Dedifferentiated amniotic fluid mesenchymal stem cell (primary cell): ENCODE data around the gene OSBPL8.
A peak's percentile ranks its signal among the peaks of the same experiment; 100 is the strongest.

Experiments
- DNase-seq: peaks from one replicate; pipeline ENCODE4 v3.0.0-alpha.2; 2016; ENCODE audit errors: extremely low spot score

Gene OSBPL8

DNA sequence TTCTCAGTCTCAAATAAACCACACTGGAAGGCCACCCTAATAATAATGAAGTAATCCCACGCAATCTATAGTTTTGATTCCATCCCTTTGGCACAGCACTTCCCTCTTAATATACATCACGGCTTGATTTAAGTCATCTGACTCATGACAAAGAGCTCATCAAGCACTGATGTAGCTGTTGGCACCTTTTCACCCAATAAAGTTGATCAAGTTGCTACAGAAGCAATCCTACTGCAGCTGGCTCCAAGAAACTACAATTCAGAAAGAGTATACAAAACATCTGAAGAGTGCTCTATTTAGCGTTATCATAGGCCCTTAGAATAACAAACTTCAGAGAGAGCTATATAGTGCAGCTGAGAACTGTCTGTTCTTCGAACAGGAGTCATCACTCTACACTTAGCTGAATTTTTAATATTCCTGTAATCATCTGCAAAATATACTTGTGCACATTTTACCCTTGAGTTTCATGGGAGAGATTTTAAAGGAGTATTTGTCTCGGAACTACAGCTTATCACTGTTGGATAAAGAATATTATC is 94.9 kb downstream of the OSBPL8 start:
- DNase-seq, result no peak

DNA sequence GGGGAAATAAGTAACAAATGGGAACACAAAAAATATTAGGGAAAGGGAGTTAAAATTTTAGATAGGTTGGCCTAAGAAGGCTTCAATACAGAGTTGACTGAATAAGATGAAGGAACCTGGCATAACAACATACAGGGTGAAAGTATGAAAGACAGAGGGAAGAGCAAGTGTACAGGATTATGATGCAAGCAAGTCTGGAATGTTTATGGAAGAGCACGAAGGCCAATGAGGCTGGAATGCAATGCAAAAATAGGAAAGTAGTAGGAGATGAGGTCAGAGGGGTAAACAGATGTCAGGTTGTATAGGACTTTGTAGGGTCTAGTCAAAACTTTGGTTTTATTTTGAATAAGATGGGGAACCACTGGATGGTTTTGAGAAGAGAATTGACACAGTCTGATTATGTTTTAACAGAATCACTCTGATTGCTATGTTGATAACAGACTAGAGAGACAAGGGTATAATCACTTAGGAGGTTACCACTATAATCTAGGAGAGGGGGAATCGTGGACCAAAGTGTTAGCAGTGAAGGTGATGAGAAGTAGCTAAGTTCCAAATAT is 96.8 kb downstream of the OSBPL8 start:
- no peak for DNase-seq

DNA sequence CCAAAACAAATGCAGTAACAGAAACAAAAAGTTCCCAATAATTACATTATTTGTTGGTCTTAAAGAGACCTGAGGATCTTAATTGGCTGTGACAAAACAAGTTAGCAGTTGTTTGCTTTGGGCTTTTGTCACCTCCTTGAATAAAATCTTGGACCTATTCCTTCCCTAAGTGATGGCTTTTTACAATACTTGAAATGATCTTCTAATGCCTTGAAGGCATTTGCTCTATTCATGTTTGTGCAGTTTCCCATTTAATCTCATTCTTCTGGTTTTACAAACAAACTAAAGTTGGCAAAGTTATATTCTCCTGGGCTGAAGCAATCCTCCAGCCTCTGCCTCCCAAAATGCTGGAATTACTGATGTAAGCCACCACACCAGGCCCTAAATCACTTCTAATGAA is 98.8 kb downstream of the OSBPL8 start:
- no peak for DNase-seq

DNA sequence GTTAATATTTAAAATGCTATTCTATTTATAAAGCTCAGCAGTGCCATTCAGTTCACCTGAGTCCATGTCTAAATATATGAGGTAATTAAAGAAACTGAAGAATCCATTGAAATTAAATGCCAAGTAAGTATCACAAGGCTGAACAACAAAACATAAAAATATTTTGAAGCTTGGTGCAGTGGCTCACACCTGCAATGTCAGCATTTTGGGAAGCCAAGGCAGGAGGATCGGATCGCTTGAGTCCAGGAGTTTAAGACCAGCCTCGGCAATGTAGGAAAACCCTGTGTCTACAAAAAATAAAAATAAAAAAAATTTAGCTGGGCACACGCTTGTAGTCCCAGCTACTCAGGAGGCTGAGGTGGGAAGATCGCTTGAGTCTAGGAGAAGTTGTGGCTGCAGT is 101.8 kb downstream of the OSBPL8 start:
- DNase-seq, result no peak

DNA sequence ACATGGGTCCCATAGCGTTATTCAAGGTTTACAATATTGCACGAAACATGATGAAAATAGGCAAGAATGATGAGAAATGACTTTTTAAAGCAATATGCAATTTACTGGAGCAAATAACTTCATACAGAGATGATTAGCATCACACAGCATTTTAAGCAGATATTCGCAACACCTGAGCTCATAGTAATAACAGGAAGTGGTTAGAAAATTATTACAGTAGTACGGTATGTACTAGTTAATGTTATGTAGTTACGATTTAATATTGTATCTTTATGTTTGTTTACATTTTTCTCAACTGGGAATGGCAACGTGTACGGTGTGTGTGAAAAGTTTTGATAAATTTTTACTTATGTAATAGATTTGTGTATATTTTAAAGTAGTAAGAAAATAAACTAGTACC is 102.6 kb downstream of the OSBPL8 start:
- DNase-seq, result no peak

DNA sequence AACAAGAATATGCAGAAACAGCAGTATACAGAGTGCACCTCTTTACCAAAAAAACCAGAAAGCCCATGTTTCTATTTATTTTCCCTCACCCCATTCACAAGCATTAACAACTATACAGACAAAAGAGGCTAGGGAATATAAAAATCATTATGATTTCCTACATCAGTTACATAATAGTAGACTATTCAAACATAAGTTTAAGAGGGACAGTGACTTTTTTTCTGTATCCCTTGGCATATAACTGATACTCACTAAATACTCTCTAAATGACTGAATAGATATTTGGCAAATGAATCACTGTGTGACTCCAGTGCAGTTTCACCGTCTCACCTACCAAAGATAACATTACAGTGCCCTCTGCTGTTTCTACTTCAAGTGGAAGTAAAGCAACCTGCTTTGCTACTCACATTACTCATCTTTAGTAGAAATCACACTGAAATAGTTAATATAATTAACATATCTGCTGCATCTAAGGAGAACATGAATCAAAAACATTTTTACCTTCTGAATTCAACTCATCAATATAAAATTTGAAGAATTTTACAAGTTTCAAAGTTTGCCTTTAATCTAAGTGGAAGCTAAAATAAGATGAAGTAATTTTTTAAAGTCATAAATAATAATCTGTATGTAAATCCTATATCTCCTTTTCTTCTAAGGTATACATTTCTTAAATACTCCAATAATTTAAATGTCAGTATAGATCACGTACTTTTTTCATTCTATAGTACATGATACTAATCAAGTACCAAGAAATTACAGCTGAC is 103.8 kb downstream of the OSBPL8 start:
- peak; percentile 86 for DNase-seq

DNA sequence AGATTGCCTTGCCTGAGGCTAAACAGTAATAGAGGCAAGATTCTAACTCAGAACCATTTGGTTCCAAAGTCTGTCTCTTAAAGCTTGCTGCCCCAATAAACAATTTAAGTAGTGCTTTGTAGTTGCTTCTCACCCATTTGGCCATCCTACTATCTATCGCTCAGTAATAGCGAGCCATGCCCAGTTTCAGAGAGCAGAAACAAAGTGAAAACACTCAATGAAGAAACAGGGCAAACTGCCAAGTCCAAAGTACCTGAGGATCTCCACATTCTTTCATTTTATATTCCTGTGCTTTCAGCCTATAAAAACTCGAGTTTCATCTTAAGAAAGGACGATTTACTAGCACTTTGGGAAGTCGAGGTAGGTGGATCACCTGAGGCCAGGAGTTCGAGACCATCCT is 108.0 kb downstream of the OSBPL8 start:
- DNase-seq, result no peak

DNA sequence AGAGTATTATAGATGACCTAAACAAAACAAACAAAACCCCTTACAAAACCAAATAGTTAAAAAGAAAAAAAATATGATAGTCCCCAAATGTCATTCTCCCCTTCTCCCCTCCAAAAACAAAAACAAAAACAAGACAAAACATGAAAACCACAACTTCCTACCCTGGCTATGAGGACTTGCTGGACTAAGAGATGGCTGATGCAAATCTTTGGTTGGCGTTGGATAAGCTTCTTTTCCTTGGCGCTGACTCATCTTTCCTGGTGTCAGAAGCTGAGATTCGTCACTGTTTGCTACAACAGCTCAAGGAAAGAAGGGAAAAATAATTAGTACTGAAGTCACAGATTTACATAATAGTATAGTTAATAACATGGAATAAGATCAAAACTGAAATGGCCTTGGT is 108.9 kb downstream of the OSBPL8 start:
- DNase-seq, result no peak

DNA sequence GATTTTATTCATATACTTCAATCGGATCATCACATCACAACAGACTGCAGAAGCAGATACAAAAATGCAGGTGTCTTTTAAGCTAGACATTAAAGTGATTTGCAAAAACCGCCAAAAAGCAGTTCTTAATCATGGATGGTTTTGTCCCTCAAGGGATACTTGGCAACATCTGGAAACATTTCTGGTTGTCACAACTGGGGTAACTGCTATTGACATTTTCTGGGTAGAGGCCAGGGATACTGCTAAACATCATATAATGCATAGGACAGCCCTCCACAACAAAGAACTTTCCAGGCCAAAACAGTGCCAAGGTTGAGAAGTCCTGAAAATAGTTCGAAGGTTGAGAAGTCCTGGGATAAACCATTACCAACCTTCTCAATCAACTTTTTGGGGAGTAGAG is 109.6 kb downstream of the OSBPL8 start:
- DNase-seq, result no peak

DNA sequence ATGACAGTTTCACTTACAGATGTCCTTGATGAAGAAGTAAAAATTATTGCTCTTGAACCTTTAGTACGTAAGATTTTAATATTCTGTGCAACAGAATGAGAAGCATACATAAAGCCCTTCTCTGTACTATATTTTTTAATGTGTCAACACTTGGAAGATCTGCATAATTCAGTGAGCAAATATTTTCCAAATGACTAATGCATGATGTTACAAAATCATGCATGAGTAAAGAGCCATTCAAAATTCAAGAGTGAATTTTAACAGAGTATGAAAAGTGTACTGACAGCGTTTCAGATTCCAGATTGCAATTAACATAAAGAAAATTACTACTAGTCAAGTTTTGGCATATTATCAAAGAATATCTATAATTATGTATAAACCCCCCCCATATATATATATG is 110.0 kb downstream of the OSBPL8 start:
- DNase-seq, result no peak

DNA sequence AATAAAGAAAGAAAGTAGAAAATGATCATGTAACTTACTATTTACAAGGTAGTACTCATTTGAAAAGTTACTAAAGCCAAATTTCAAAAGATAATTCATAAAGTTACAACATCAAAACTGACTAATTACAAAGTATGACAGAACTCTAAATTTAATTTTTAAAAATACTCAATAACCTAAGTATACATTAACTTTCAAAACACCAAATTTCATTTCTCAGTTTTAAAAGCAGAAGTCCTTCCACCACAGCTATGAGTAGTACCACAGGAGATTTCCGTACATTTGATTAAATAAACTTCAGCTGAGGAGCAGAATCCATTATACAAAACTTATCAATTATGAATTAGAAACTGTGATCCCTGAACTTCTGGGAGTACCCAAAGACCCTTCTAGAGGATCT is 110.6 kb downstream of the OSBPL8 start:
- no peak for DNase-seq

DNA sequence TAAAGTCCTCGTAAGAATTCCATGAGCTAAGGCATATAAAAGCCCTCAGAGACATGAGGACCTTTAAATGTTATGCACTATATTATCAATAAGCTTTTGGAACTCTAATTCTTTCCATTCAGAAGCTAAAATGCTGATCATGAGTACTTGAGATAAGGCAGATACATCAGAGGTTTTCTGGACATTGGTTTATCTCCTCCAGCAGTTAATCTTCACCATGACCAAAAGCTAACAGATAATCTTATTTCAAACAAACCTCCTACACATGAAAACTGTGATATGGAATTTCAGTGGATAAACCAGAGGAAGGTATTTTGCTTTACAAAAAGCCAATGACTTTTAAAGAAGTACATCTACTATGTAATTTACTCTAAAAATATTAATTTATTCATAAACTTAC is 113.5 kb downstream of the OSBPL8 start:
- no peak for DNase-seq

DNA sequence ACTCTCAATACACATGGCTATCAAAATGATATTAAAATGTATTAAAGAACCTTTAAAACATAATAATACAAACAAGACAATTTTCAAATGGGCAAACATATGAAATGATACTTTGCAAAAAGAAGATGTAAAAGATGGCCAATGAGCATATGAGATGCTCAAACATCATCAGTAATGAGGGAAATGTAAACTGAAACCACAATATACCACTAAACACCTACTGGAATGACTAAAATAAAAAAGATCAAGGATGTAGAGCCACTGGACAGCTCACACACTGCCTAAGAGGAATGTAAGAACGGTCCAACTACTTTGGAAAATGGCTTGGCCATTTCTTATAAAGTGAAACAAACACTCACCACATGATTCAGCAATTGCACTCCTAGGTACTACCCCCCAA is 114.1 kb downstream of the OSBPL8 start:
- DNase-seq, result no peak

DNA sequence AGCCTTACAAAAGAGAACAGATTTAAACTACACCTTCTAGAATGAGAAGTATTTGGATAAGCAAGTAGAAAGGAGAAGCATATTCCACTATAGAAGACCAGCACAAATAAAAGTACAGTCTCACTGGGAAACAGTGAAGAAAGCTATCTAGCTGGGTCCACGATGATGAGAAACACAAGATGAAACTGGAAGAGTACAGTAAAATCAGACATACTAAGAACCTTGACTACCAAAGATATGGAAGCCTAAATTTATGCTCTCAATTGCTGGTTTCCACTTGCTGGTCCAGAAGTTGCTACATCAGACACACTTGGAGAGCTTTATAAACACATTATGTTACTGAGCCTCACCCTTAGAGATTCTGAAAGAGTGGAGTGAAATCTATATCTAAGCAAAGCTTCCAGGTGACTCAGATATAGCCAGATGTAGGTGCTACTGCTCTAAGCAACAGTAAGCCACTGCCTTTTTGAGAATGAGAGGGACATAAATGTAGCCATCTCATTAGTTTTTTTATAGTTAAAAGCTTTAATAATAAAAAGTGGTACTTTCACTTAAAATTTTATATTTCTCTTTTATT is 115.1 kb downstream of the OSBPL8 start:
- DNase-seq, result no peak

DNA sequence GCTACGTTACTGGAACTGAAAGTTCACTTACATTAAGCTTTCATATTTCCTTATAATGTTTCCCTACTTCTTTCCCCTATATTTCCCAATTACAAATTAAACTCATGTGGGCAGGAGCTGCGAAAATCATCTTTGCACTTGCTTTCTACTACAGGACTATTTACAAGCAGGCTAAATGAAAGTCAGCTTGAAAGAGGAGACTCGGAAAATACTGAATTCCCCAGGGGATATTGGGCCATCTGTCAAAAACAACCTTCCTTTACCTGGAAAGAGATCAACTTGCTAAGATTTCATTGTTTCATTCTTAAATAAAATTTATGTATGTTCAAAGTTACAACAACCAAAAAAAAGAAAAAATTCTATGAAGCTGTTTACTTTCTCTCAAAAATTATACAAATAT is 118.6 kb downstream of the OSBPL8 start:
- no peak for DNase-seq

DNA sequence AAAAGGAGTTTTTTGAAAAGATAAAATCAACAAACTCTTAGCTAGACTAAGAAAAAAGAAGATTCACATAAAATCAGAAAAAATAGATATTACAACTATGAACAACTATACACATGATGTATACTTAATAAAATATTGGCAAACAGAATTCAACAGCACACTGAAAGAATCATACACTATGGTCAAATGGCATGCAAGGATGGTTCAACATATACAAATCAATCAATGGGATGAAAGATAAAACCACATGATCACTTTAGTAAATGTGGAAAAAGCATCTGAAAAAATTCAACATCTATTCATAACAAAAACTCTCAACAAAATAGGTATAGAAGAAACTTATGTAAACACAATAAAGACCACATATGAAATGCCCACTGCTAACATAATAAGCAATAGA is 126.8 kb downstream of the OSBPL8 start:
- no peak for DNase-seq

DNA sequence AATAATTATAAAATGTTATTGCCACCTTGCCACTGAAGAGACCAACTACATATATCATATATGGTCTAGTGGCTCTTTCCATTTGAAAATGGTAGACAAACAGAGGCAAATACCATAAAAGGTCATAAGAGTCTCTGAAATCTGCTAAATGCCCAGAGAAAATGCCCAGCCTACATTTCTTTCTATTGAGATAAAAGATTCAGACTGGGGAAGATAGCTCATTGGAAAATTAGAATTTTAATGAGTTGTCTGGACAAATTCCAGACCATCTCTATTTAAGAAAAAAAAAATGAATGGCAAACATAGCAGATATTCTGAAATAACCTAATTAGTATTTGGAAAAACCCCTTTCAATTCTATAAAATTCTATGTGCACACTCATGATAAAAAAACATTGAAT is 131.5 kb downstream of the OSBPL8 start:
- no peak for DNase-seq

DNA sequence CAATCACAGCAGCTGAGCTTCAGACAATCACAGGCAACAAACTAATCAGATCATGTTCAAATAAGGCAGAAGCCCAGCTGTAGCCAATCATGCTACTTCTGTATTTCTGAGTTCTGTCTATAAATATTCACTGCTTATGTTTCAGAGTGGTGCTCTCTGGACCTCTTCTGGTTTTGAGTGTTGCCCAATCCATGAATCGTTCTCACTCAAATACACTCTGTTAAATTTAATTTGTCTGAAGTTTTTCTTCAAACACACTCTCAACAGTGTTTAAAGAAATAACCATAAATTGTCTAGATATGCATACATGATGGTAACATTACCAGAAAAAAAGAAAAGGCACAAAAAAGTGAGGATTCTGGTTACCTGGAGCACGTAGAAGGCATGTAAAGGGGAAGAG is 133.4 kb downstream of the OSBPL8 start:
- no peak for DNase-seq

DNA sequence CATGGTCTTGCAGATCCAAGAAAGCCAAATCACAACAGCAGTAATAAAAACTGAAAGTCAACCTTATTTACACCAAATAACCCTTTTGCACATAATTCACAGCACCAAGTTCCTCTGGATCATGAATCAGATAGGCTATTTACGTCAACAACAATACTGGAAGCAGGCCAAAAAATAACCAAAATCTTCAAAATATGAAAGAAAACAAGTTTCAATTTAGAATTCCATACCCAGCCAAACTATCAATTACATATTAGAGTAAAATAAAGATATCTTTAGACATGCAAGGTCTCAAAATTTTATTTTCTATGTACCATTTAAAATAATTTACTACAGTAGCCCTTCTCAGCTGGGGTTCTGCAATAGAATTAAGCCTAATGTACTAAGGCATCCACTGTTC is 134.6 kb downstream of the OSBPL8 start:
- DNase-seq, result no peak

DNA sequence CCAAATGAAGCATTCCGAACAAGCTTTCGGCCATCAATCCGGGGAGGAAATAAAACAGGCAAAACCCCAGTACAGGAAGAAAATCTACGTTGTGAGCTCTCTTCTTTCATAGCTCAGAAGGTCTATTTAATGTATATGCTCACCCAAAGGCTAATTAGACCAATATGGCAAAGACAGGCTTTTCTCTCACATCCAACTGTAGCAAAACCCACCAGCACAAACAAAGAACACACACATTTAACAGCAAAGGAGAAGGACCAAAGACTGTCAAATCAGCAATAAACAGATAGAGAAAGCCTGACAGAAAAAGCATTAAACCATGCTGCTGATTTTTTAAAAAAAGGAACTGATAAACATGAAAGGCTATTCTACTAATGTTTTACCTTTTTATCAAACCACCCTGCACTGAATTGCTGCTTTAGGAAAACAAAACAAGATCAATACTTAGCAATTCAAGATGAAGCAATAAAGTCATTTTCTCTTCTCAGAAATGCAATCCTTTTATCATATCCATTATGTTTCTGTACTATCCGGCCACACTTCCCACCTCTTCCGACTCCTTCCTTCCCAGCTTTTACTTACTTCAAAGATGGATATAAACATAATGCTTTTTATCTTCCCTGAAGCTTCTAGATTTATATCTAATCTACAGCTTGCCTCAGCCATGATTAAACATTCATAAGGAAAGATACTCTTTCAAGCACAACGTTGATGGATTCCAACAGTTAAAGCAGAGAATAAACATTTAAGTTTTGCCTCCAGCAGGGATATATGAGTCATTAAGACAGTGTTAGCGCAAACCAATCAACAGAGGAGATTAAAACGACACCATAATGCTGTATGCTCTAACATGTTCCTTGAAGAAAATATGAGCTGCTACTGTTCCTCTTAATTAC is 136.8 kb downstream of the OSBPL8 start:
- DNase-seq, result no peak

DNA sequence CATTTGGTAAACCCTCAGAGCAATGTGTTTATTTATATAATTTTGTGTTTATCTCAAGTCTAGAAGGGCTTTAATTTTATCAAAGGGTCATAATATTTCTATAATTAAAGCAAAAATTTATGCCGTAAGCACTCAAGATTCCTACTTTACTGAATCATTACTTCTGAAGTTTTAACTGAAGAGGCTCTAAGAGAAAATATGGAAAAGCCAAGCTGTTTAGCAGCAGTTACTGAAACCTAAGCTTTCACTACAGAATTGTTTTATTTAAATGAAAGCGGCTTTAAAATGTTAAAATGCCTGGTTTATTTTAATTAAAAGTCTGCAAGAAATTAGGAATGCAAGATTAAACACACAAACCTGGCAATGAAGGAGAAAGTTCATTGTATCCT is 137.4 kb downstream of the OSBPL8 start:
- no peak for DNase-seq

DNA sequence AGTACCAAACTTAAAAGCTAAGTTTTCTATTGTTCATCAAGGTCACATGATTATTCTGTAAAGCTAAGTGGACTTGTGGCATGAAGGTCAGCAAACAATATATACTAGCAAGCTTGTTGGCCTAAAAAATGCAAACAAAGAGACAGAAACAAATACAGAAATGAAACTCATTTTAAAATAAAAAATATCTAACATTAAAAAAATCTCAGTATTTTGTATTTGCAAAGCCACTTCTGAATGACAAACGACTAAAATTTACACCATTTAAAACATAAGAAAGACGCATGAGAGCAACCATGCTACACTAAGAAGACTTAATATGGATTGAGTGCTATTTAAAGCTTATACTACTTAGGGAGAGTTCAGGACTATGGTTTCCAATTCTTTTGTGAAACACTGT is 138.5 kb downstream of the OSBPL8 start:
- no peak for DNase-seq
